ENCODE data around the gene AIRE.
"Not testable (repeated sequence)": the region's sequence is repeated elsewhere in the genome, so short reads cannot be mapped to it uniquely, and the experiment has no call there.

Gene AIRE

DNA sequence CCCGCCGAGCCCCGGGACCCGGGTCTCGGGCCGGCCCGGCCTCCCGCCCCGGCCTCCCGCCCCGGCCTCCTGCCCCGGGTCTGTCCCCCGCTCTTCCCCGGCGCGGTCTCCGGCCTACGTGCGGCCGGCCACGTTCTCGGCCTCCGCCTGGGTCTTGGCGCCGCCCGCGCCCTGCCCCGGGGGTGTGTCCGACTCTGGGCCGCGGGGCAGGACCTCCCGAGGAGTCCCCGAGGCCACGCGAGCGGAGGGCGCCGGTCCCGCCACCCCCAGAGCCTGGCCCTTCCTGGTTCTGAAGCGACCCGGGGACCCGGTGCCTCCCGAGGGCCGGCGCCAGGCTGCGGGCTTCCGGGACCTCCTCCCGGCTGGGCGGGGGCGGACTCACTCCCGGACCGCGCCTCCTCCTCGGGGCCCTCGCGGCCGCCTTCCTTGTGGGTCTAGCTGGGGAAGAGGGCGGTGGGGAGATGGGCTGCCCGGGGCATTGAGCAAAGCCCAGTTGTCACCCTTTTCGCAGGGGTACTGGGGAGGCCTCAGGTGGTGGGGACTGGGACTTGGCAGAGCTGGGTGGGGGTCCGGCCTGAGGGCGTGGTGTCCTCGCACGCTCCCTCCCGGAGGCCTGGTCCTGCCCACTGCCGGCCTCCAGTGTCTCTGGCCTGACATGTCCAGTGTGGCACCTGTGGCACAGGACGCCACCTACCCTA lies 14.7 kb downstream of the AIRE start:
- Mint-ChIP-seq H3K4me1 (ENCODE audit: low read depth) (peaks cover 74% of the 10 kb centered on the region), H3K27ac (peak overlapping the region; percentile 85)
- intact Hi-C loops (cut with micrococcal nuclease) = no loop called here

DNA sequence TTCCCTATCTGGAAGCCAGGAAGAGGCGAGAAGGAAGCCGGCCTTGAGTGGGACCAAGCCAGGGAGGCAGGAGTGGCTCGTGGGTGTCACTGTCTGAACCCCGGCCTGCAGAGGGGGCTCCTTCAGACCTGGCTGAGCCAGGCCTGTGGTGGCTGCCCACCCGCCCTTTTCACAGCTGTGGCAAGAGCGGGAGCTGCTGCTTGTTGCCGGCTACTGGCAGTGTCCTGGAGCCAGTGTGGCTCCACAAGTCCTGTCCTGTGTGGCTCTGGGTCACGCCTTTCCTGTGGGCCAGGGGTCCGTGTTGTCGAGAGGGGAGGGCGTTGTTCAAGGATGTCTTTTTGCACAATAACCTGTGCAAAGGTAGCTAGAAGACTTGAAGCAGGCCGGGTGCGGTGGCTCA lies 15.5 kb downstream of the AIRE start:
- Mint-ChIP-seq H3K27me3 (no peaks in the 10 kb centered on the region), H3K27ac (peak overlapping the region; percentile 85), H3K36me3 (ENCODE audit: low read depth) (peaks cover 56% of the 10 kb centered on the region), H3K4me1 (ENCODE audit: low read depth) (peaks cover 70% of the 10 kb centered on the region), H3K9me3 (no peaks in the 10 kb centered on the region), H3K4me3 (peak overlapping the region; percentile 83)
- intact Hi-C loops (cut with micrococcal nuclease) = no loop called here

More for the DNA sequence above, 14.7 kb downstream of the AIRE start:
- H3K4me3 Mint-ChIP-seq = peak overlapping the region; percentile 83
- no peaks in the 10 kb centered on the region for H3K9me3 Mint-ChIP-seq
- peaks cover under 1% of the 10 kb centered on the region for H3K27me3 Mint-ChIP-seq
- peaks cover 49% of the 10 kb centered on the region for H3K36me3 Mint-ChIP-seq (ENCODE audit: low read depth)

DNA sequence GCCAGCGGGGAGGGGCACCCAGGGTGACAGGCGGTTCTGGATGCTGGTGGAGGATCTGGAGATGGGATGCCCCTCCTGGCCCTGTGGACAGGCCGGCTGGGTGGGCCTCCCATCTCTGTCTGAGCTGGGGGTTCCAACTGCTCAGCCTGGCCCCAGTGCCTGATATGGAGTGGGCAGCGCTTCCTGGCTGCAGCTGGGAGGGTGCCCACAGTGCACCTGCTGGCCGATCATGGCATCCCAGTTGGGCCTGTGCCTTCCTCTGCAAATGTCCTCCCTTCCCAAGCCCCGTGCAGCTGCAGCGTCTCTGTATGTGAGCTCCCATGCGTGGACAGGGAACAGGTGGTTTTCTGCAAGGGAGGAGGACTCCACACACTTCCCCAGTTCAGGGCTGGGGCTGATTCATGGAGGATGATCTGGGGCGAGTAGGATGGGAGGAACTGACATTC lies 16.3 kb downstream of the AIRE start:
- Mint-ChIP-seq H3K4me3 (peak overlapping the region; percentile 83), H3K9me3 (no peaks in the 10 kb centered on the region), H3K27me3 (no peaks in the 10 kb centered on the region), H3K27ac (peak overlapping the region; percentile 85), H3K36me3 (ENCODE audit: low read depth) (peaks cover 65% of the 10 kb centered on the region), H3K4me1 (ENCODE audit: low read depth) (peaks cover 70% of the 10 kb centered on the region)
- intact Hi-C loops (cut with micrococcal nuclease) = no loop called here

DNA sequence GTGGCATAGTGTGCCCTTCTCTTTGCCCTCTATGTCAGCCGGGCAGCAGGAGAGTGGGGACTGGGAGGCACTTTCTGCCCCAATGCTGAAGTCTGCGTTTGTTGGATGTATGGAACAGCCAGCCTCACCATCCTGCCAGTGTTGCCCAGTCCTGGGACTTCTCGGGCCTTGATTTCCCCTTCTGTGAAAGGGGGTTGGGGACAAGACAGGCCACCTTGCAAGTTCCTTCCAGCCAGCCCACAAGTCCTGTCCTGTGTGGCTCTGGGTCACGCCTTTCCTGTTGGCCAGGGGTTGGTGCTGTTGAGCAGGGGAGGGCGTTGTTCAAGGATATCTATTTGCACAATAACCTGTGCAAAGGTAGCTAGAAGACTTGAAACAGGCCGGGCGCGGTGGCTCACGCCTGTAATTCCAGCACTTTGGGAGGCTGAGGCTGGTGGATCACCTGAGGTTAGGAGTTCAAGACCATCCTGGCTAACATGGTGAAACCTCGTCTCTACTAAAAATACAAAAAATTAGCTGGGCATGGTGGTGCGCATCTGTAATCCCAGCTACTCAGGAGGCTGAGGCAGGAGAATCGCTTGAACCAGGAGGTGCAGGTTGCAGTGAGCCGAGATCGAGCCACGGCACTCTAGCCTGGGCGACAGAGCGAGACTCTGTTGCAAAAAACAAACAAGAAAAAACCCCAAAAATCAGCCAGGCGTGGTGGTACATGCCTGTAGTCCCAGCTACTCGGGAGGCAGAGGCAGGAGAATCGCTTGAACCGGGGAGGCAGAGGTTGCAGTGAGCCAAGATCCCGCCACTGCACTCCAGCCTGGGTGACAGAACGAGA lies 17.1 kb downstream of the AIRE start:
- Mint-ChIP-seq H3K27ac (peak overlapping the region; percentile 85), H3K36me3 (ENCODE audit: low read depth) (peaks cover 73% of the 10 kb centered on the region), H3K4me1 (ENCODE audit: low read depth) (peaks cover 65% of the 10 kb centered on the region)
- H3K4me3 Mint-ChIP-seq; intact Hi-C loops (cut with micrococcal nuclease); H3K9me3 Mint-ChIP-seq; H3K27me3 Mint-ChIP-seq: not testable (repeated sequence)

DNA sequence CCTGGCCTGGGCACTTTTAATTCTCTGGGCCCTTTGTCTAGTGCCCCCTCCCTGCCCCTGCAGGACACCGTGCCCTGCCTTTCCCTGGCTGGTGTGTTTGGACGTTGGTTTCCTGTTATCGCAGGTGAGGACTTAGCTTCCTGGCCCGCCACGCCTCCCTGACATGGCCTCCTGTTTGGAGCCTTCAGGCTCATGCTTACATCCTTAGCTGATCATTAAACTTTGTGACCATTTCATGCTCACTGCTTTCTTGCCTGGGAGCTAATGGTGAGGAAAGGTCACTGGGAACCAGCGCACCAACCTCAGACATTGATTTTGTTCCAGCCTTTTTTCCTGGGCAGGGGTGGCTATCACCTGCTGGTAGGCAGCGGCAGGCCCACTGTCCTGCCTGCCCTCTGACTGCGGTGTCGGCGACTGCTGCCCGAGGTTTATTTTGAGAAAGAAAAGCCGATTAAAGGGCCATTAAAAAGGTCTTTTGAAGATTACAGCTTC lies 17.9 kb downstream of the AIRE start:
- Mint-ChIP-seq H3K9me3 (no peaks in the 10 kb centered on the region), H3K4me3 (no peak overlapping the region), H3K27ac (no peak overlapping the region), H3K36me3 (ENCODE audit: low read depth) (peaks cover 80% of the 10 kb centered on the region), H3K4me1 (ENCODE audit: low read depth) (peaks cover 57% of the 10 kb centered on the region), H3K27me3 (no peaks in the 10 kb centered on the region)
- intact Hi-C loops (cut with micrococcal nuclease) = no loop called here

DNA sequence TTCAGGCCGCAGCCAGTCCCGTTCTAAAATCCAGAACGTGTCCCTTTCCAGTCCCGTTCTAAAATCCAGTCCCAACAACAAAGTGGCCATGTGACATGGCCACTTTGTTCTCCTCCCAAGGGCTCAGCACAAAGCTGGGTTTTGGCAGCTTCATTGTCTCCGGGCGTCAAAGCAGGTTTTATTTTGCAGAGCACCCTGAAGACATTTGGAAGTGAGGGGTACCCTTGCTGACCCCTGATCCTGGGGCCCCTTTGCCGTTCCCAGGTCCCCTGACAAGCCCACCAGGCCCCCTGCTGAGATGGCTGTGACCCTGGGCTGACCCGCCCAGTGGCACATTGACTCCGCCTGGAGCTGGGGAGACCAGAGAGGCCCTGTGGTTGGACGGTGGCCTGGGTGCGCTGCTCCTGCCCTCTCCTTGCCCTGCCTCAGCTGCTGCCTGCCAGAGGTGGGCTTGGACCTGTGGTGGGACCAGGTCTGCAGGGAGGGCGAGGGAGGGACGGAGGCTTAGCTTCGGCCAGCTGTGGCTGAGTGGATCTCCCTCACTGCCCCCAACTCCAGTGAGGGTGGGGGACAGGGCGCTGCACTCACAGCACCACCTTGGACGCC lies 18.4 kb downstream of the AIRE start:
- intact Hi-C loops (cut with micrococcal nuclease) = no loop called here
- Mint-ChIP-seq H3K36me3 (ENCODE audit: low read depth) (peaks cover 86% of the 10 kb centered on the region), H3K27me3 (no peaks in the 10 kb centered on the region), H3K4me1 (ENCODE audit: low read depth) (peaks cover 53% of the 10 kb centered on the region), H3K4me3 (no peak overlapping the region), H3K9me3 (no peaks in the 10 kb centered on the region), H3K27ac (no peak overlapping the region)

DNA sequence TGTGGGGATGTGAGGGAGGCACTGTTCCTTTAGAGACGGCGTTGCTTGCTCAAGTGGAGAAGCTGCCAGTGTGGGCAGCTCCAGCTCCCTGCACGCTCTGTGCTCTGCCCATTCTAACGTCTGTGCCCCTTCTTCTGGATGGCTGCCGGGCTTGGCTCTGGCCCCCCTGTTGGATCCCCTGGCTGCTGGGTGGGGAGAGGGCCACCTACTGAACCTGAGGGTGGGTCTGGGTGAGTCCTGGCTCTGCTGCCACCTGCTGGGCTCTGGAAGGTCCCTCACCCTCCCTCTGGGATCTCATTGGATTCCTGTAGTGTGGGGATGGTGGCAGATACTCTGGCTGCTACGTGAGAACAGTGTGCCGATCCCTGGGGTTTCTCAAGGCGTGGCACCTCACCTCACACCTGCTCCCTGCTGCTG lies 19.2 kb downstream of the AIRE start:
- H3K9me3 Mint-ChIP-seq = no peaks in the 10 kb centered on the region
- intact Hi-C loops (cut with micrococcal nuclease) = no loop called here
- peaks cover 49% of the 10 kb centered on the region for H3K4me1 Mint-ChIP-seq (ENCODE audit: low read depth)
- H3K36me3 Mint-ChIP-seq (ENCODE audit: low read depth) = peaks cover 94% of the 10 kb centered on the region
- no peak overlapping the region for H3K27ac Mint-ChIP-seq
- no peaks in the 10 kb centered on the region for H3K27me3 Mint-ChIP-seq
- no peak overlapping the region for H3K4me3 Mint-ChIP-seq

DNA sequence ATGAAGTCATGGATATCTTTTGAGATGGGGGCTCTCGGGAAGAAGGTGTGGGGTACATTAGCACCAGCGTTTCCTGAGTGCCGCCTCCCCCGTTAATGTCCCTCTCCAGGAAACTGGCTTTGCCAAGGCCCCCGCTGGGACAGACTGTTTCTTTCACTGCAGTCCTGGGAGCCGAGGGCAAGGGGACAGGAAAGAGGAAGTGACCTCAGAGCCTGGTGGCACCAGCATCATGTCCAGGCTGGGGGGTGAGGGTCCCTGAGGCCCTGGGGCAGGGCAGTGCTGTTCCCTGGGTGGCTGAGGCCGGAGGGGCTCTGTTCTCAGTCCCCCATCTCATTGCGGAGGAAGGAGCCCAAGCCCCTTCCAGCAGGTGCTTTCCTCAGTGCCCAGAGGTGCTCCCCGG lies 20.0 kb downstream of the AIRE start:
- H3K36me3 Mint-ChIP-seq (ENCODE audit: low read depth) = peaks cover 100% of the 10 kb centered on the region
- no peaks in the 10 kb centered on the region for H3K27me3 Mint-ChIP-seq
- H3K4me1 Mint-ChIP-seq (ENCODE audit: low read depth) = peaks cover 47% of the 10 kb centered on the region
- no peak overlapping the region for H3K27ac Mint-ChIP-seq
- intact Hi-C loops (cut with micrococcal nuclease) = no loop called here
- H3K9me3 Mint-ChIP-seq = no peaks in the 10 kb centered on the region
- H3K4me3 Mint-ChIP-seq = no peak overlapping the region

DNA sequence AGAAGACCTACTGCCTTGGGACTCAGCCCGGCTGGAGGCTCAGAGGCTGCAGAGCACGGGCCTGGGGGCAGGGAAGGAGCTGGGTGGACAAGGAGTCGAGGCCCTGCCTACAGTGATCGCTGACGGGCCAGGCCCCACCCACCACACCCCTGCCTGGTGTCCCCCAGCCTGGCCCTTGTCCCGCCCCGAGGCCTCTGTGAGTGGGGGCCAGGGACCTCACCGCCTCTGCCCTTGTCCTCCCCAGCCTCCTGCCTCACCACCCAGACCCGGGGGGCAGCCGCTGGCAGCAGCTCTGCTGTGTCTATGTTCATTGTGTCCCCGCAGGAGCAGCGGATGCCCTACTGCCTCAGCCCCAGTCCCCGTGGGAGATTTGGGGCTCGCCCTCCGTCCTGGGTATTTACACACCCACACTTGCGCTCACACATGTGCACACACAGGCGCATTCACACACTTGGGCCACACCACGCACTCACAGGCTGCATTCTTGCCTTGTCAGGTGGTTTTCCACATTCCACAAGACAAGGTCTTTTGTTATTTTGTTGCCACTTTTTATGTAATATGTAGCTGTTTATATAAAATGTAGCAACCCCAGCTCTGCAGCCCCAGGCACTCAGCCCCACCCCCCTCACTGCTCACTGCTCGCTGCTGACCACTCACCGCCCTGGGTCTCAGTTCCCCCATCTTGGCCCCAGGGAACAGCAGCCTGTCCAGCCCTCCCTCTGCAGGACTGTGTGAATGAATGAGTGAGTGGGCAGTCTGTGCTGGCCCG lies 21.4 kb downstream of the AIRE start:
- Mint-ChIP-seq H3K9me3 (no peaks in the 10 kb centered on the region), H3K27ac (no peak overlapping the region), H3K4me1 (ENCODE audit: low read depth) (peaks cover 33% of the 10 kb centered on the region), H3K27me3 (no peaks in the 10 kb centered on the region), H3K4me3 (no peak overlapping the region), H3K36me3 (ENCODE audit: low read depth) (peaks cover 100% of the 10 kb centered on the region)
- intact Hi-C loops (cut with micrococcal nuclease) = no loop called here

DNA sequence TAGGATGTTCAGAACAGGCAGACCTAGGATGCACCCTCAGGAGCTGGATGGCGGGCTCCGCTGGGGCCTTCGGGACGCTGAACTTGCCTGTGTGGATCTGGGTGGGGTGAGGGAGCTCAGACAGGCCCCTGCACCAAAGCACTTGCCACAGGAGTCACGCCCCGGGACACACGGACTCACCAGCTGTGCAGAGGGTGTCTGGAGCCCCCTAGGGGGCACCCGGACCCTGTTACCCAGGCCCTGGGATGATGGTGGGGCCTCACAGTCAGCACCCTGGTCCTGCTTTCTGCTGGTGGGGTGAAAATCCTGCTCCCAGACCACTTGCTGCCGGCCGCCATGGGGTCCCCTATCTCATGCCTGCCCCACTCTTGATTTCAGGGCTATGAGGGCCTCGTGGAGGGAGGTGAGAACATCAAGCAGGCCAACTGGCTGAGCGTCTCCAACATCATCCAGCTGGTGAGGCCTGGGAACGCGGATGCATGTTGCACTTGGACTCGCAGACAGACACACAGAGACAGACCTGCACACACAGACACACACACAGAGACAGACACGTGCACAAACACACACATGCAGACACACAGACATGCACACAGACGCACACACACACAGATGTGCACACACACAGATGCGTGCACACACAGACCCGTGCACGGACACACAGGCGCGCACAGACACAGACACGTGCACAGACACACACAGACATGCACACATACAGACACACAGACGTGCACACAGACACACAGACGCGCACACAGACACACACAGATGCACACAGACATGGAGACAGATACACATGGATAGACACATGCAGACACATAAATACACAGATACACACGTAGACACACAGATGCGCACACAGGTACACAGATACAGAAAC lies 25.2 kb downstream of the AIRE start:
- H3K27ac Mint-ChIP-seq = no peak overlapping the region
- no peak overlapping the region for H3K4me3 Mint-ChIP-seq
- intact Hi-C loops (cut with micrococcal nuclease) = no loop called here
- H3K27me3 Mint-ChIP-seq = no peaks in the 10 kb centered on the region
- no peaks in the 10 kb centered on the region for H3K9me3 Mint-ChIP-seq
- no peaks in the 10 kb centered on the region for H3K4me1 Mint-ChIP-seq (ENCODE audit: low read depth)
- peaks cover 100% of the 10 kb centered on the region for H3K36me3 Mint-ChIP-seq (ENCODE audit: low read depth)

DNA sequence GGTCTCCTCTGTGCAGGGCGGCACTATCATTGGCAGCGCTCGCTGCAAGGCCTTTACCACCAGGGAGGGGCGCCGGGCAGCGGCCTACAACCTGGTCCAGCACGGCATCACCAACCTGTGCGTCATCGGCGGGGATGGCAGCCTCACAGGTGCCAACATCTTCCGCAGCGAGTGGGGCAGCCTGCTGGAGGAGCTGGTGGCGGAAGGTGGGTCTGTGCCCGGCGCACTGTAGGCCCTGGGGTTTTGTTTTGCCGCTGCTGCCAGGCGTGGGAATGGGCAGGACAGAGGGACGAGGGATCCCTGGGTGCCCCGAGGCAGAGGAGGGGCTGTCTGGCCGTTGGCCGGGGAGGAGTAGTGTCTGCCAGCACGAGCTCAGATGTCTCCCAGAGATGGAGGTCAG lies 26.4 kb downstream of the AIRE start:
- Mint-ChIP-seq H3K4me1 (ENCODE audit: low read depth) (no peaks in the 10 kb centered on the region), H3K27ac (no peak overlapping the region), H3K4me3 (no peak overlapping the region), H3K27me3 (no peaks in the 10 kb centered on the region), H3K36me3 (ENCODE audit: low read depth) (peaks cover 100% of the 10 kb centered on the region), H3K9me3 (no peaks in the 10 kb centered on the region)
- intact Hi-C loops (cut with micrococcal nuclease) = no loop called here

DNA sequence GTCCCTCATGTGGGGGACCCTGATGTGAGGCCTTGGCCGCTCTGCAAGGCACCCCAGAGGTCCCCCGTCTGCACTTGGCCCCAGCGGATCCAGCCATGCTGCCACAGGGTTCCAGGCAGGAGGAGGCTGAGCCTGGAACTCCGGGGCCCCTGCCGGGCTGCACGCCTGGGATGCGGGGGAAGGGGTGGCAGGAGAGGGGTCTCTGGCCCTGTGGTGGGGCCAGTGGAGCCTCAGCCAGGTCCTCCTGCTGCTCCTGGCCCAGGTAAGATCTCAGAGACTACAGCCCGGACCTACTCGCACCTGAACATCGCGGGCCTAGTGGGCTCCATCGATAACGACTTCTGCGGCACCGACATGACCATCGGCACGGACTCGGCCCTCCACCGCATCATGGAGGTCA lies 27.0 kb downstream of the AIRE start:
- no peak overlapping the region for H3K27ac Mint-ChIP-seq
- H3K27me3 Mint-ChIP-seq = no peaks in the 10 kb centered on the region
- H3K4me1 Mint-ChIP-seq (ENCODE audit: low read depth) = no peaks in the 10 kb centered on the region
- intact Hi-C loops (cut with micrococcal nuclease) = no loop called here
- no peaks in the 10 kb centered on the region for H3K9me3 Mint-ChIP-seq
- peaks cover 100% of the 10 kb centered on the region for H3K36me3 Mint-ChIP-seq (ENCODE audit: low read depth)
- H3K4me3 Mint-ChIP-seq = no peak overlapping the region

DNA sequence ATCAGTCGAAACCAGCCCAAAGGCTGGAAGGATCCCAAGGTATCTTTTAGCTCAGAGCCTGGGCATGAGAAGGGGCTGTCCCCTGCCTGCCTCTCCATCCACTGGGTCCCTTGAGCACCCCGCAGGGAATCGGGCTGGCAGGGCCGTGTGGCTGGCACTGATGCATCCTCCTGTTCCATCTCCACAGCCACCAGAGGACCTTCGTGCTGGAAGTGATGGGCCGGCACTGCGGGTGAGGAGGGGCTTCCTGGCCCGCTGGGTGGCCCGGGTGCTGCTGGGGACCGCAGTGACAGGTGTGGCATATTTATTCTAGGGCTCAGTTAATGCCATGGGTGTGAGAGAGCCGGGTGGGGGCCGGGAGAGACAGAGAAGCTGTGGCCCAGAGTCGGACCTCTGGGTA lies 27.8 kb downstream of the AIRE start:
- intact Hi-C loops (cut with micrococcal nuclease) = no loop called here
- no peak overlapping the region for H3K4me3 Mint-ChIP-seq
- no peaks in the 10 kb centered on the region for H3K4me1 Mint-ChIP-seq (ENCODE audit: low read depth)
- no peaks in the 10 kb centered on the region for H3K27me3 Mint-ChIP-seq
- peaks cover 100% of the 10 kb centered on the region for H3K36me3 Mint-ChIP-seq (ENCODE audit: low read depth)
- no peaks in the 10 kb centered on the region for H3K9me3 Mint-ChIP-seq
- no peak overlapping the region for H3K27ac Mint-ChIP-seq
